ENCODE data around the gene PDIA2.

The PDIA2 gene

DNA sequence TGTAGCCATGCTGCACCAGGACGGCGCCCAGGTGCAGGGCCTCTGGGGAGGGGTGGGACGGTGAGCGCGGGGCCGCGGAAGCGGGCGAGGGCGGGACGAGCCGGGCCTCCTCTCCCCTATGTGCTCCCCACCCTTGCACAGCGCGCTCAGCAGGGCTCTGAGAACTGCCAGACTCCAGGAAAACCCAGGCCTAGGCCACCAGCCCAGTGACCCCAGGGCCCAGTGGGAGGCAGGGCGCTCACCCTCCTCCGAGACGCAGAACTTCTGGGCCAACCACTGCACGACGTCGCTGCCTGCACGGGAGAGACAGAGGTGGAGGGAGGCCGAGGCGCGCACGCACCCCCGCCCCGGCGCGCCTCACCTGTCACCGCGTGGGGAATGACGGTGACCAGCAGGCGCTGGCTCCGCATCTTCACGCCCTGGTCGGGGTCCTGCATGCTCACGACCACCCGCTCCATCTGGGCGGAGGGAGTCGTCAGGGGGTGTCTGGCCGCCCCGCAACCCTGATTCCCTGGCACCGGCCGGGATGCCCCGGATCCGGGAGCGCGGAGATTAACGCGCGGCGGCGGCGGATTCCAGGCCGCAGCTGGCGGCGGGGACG, 7.8 kb upstream of the PDIA2 start:
- Histone ChIP-seq H3K27ac (ENCODE audit: low read length) (no peak overlapping the region), H3K9me3 (ENCODE audit: insufficient read depth, low read depth, low read length) (no peaks in the 10 kb centered on the region), H3K9ac (ENCODE audit: low read depth, low read length) (no peak overlapping the region), H3K4me3 (ENCODE audit: low read length) (peak overlapping the region; percentile 65), H3K4me1 (ENCODE audit: insufficient read depth, low read length) (no peaks in the 10 kb centered on the region), H3K36me3 (ENCODE audit: insufficient read depth, low read depth, low read length) (no peaks in the 10 kb centered on the region), H3K27me3 (ENCODE audit: insufficient read depth, low read length) (peaks cover 56% of the 10 kb centered on the region)

DNA sequence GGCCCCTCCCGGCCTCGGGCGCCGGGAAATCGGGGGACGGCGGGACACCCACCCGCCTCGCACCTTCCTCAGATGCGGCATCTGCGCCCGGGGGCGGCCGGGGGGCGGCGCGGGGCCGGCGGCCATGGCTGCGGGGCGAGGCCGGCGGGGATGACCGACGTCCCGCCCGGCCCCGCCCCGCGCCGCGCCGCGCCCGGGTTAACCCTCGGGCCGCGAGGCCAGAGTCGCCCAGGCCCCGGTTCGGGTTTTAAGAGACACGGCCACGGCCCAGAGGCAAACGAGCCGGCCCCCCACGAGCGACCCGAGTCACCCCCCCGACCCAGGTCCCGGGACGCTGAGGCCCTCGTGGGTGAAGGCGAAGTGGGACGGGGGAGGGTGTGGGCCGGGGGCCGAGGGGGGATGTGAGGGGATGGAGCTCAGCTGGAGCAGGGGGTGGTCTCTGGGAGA, 7.2 kb upstream of the PDIA2 start, which contains the start of gene RGS11:
RGS11 (minus strand) TSS at position 159 of the 447 bp plus-strand sequence; CDS start at position 126, 33 bp downstream.
- H3K36me3 ChIP-seq (ENCODE audit: insufficient read depth, low read depth, low read length), result no peaks in the 10 kb centered on the region
- H3K9ac ChIP-seq (ENCODE audit: low read depth, low read length), result no peak within 1 kb of the TSS
- H3K27ac ChIP-seq (ENCODE audit: low read length), result no peak within 1 kb of the TSS
- no peaks in the 10 kb centered on the region for H3K4me1 ChIP-seq (ENCODE audit: insufficient read depth, low read length)
- no peaks in the 10 kb centered on the region for H3K9me3 ChIP-seq (ENCODE audit: insufficient read depth, low read depth, low read length)
- H3K4me3 ChIP-seq (ENCODE audit: low read length), result peak within 1 kb of the TSS; percentile 65
- H3K27me3 ChIP-seq (ENCODE audit: insufficient read depth, low read length), result peaks cover 59% of the 10 kb centered on the region

DNA sequence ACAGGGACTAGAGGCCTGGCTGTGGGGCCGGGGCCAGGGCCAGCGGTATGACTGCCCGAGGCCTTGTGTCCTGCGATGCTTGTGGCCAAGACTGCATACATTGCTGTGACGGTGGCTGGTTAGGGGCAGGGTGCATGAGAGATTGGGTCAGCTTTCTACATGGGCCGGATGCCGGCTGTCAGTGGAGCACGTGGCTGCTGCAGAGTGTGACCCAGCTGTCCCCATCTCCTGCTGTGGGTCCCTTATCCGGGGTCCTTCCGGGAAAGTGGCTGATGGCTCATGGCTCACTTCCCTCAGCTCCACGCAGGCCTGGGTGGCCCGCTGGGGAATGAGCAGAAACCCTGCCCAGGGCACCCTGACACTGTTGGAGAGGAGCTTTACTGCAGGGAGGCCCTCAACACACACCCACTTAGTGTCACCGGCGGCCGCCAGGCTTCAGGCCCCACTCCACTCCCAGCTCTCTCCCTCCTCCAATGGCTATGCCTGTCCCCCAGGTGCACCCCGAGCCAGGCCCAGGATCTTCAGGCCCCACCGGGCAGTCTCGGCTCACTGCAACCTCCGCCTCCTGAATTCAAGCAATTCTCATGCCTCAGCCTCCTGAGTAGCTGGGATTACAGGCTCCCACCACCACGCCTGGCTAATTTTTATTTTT, 6.4 kb upstream of the PDIA2 start:
- Histone ChIP-seq H3K4me1 (ENCODE audit: insufficient read depth, low read length) (no peaks in the 10 kb centered on the region), H3K27ac (ENCODE audit: low read length) (no peak overlapping the region), H3K9me3 (ENCODE audit: insufficient read depth, low read depth, low read length) (no peaks in the 10 kb centered on the region), H3K9ac (ENCODE audit: low read depth, low read length) (no peak overlapping the region), H3K36me3 (ENCODE audit: insufficient read depth, low read depth, low read length) (no peaks in the 10 kb centered on the region), H3K27me3 (ENCODE audit: insufficient read depth, low read length) (peaks cover 67% of the 10 kb centered on the region), H3K4me3 (ENCODE audit: low read length) (no peak overlapping the region)

DNA sequence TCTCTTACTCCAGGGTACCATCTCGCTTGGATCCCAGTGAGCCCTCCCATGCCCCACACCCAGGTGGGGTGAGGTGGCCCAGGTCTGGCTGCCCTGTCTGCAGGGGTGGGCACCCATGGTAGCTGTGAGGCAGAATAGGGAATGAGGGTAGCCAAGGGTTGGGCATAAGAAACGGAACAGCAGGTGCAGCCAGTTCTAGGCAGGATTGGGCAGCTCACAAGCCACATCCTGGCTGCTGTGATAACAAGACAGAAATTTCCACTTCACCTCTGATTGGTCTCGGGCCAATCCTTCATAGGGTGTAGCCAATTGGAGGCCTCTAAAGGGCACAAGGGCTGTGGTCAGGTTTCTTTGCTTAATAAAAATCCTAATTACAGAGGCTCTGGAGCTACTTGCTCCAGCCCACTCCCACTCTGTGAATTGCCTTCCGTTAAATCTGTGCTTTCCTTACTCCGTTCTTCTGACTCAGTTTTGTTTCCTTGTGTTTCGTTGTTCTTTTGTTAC, 4.0 kb upstream of the PDIA2 start:
- no peak overlapping the region for H3K4me3 ChIP-seq (ENCODE audit: low read length)
- H3K9me3 ChIP-seq (ENCODE audit: insufficient read depth, low read depth, low read length), result no peaks in the 10 kb centered on the region
- no peak overlapping the region for H3K27ac ChIP-seq (ENCODE audit: low read length)
- H3K9ac ChIP-seq (ENCODE audit: low read depth, low read length), result no peak overlapping the region
- peaks cover 67% of the 10 kb centered on the region for H3K27me3 ChIP-seq (ENCODE audit: insufficient read depth, low read length)
- H3K36me3 ChIP-seq (ENCODE audit: insufficient read depth, low read depth, low read length), result no peaks in the 10 kb centered on the region
- no peaks in the 10 kb centered on the region for H3K4me1 ChIP-seq (ENCODE audit: insufficient read depth, low read length)

DNA sequence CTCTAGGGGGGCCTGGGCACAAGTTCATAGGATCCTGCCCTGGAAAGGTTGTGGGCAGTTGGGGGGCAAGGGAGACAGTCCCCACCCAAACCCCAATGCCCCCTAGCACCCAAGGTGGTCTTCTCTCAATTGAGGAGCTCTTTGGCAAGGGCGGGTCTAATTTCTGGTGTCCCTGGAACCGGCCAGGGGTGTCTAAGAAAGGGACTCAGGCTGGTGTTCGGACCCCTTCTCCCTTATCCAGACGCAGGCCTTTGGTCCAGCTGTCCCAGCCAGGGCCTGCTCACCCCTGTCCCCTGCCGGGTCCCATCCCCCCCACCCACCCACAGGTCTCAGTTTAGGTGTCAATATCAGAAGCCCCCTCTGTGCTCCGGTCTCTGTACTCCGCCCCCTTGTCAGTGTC, 3.4 kb upstream of the PDIA2 start:
- H3K9me3 ChIP-seq (ENCODE audit: insufficient read depth, low read depth, low read length), result no peaks in the 10 kb centered on the region
- no peak overlapping the region for H3K27ac ChIP-seq (ENCODE audit: low read length)
- H3K27me3 ChIP-seq (ENCODE audit: insufficient read depth, low read length), result peaks cover 61% of the 10 kb centered on the region
- no peak overlapping the region for H3K9ac ChIP-seq (ENCODE audit: low read depth, low read length)
- H3K36me3 ChIP-seq (ENCODE audit: insufficient read depth, low read depth, low read length), result no peaks in the 10 kb centered on the region
- H3K4me3 ChIP-seq (ENCODE audit: low read length), result no peak overlapping the region
- H3K4me1 ChIP-seq (ENCODE audit: insufficient read depth, low read length), result no peaks in the 10 kb centered on the region

DNA sequence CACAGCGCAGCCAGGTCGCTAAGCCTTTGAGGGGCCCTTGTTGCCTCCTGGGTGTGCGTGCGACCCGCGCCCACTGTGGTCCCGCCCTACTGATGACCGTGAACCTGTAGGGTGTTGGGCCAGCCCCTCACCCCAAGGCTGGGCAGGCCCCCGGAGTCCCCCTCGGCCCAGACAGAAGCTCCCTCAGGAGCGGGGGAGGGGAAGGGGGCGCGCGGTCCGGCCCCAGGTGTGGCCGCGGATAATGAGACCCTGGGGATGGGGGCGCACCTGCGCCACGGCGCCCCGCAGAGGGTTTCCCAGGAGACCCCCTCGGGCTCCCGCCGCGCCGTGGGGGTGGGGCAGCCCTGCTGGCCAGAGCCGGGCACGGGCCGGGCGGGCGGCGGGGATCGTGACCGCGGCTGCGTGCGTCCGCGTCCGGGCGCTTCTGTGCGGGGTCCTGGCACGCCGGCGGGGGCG, 2.9 kb upstream of the PDIA2 start:
- H3K27ac ChIP-seq (ENCODE audit: low read length), result no peak overlapping the region
- H3K36me3 ChIP-seq (ENCODE audit: insufficient read depth, low read depth, low read length), result no peaks in the 10 kb centered on the region
- H3K27me3 ChIP-seq (ENCODE audit: insufficient read depth, low read length), result peaks cover 56% of the 10 kb centered on the region
- no peaks in the 10 kb centered on the region for H3K9me3 ChIP-seq (ENCODE audit: insufficient read depth, low read depth, low read length)
- no peak overlapping the region for H3K9ac ChIP-seq (ENCODE audit: low read depth, low read length)
- no peaks in the 10 kb centered on the region for H3K4me1 ChIP-seq (ENCODE audit: insufficient read depth, low read length)
- peak overlapping the region; percentile 38; the same call in 1 of the 2 replicates for H3K4me3 ChIP-seq (ENCODE audit: low read length)

DNA sequence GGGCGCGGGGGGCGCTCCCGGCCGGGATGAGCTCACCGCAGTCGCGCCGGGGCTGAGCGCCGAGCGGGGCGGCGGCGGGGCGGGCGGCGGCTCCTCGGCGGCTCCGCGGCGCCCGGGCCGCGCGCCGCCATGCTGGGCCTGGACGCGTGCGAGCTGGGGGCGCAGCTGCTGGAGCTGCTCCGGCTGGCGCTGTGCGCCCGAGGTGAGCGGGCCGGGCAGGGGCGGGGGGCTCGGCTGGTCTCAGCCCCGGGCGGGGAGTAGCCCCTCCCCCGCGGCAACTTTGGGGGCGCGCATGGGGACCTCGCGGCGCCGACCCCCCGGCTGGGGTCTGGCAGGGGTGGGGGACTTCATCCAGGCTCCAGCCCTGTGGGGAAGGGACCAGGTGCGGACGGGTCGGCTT, 2.4 kb upstream of the PDIA2 start, which contains the start of gene ARHGDIG:
ARHGDIG (plus strand) TSS at position 40 of the 400 bp plus-strand sequence; CDS start at position 130, 90 bp downstream.
- H3K27ac ChIP-seq (ENCODE audit: low read length), result no peak within 1 kb of the TSS
- no peaks in the 10 kb centered on the region for H3K36me3 ChIP-seq (ENCODE audit: insufficient read depth, low read depth, low read length)
- H3K4me3 ChIP-seq (ENCODE audit: low read length), result peak within 1 kb of the TSS; percentile 45; the same call in 1 of the 2 replicates
- H3K4me1 ChIP-seq (ENCODE audit: insufficient read depth, low read length), result no peaks in the 10 kb centered on the region
- H3K9me3 ChIP-seq (ENCODE audit: insufficient read depth, low read depth, low read length), result no peaks in the 10 kb centered on the region
- peaks cover 52% of the 10 kb centered on the region for H3K27me3 ChIP-seq (ENCODE audit: insufficient read depth, low read length)
- no peak within 1 kb of the TSS for H3K9ac ChIP-seq (ENCODE audit: low read depth, low read length)

DNA sequence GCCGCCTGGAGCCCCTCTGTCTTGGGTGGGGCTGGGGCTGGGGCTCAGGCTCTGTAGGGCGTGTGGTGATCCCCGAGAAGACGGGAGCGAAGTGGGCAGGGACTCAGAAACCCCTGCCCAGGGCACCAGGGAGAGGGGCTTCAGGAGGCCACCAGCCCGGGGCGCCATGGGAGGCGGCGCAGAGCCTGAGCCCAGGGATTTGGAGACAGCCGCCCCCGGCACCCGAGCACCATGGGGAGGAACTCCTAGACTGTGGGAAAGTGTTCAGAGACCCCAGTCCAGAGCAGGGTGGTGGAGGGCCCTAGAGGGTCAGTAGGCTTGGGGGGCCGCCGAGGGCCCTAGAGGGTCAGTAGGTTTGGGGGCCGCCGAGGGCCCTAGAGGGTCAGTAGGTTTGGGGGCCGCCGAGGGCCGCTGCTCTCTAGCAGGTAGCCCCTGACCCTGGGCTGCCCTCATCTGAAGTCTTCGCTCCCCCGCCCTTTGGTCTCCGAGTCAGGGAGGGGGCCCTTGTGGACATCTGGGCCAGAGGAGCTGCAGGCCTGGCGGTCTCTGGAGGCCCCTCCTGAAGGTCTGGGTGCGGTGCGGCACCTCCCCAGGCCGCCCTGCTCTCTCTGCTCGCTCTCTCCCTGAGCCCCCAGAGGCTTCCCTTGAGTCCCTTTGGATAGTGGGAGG, 1.8 kb upstream of the PDIA2 start:
- no peaks in the 10 kb centered on the region for H3K36me3 ChIP-seq (ENCODE audit: insufficient read depth, low read depth, low read length)
- no peak overlapping the region for H3K9ac ChIP-seq (ENCODE audit: low read depth, low read length)
- no peaks in the 10 kb centered on the region for H3K9me3 ChIP-seq (ENCODE audit: insufficient read depth, low read depth, low read length)
- peaks cover 49% of the 10 kb centered on the region for H3K27me3 ChIP-seq (ENCODE audit: insufficient read depth, low read length)
- no peaks in the 10 kb centered on the region for H3K4me1 ChIP-seq (ENCODE audit: insufficient read depth, low read length)
- no peak overlapping the region for H3K27ac ChIP-seq (ENCODE audit: low read length)
- peak overlapping the region; percentile 45; the same call in 1 of the 2 replicates for H3K4me3 ChIP-seq (ENCODE audit: low read length)

DNA sequence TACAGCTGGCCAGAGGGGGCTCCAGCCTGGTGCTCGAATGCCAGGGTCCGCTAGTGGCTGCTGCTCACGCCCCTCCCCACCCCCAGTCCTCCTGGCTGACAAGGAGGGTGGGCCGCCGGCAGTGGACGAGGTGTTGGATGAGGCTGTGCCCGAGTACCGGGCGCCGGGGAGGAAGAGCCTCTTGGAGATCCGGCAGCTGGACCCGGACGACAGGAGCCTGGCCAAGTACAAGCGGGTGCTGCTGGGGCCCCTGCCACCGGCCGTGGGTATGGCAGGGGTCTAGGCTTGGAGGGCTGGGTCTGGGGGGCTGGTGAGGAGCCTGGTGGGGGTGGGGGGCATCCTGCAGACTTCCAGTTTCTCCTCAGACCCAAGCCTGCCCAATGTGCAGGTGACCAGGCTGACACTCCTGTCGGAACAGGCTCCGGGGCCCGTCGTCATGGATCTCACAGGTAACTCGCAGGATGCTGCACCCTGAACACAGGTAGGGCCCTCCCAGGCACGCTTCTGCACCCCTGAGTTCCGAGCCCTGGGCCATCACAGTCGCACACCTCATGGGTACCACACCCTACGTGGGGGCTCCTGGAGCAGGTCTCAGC, 1.2 kb upstream of the PDIA2 start:
- Histone ChIP-seq H3K4me3 (ENCODE audit: low read length) (no peak overlapping the region), H3K36me3 (ENCODE audit: insufficient read depth, low read depth, low read length) (0 out of 2 replicates have a peak, but pooled peaks cover 5% of the 10 kb centered on the region), H3K27me3 (ENCODE audit: insufficient read depth, low read length) (peaks cover 43% of the 10 kb centered on the region), H3K4me1 (ENCODE audit: insufficient read depth, low read length) (no peaks in the 10 kb centered on the region), H3K9me3 (ENCODE audit: insufficient read depth, low read depth, low read length) (no peaks in the 10 kb centered on the region), H3K9ac (ENCODE audit: low read depth, low read length) (no peak overlapping the region), H3K27ac (ENCODE audit: low read length) (no peak overlapping the region)

DNA sequence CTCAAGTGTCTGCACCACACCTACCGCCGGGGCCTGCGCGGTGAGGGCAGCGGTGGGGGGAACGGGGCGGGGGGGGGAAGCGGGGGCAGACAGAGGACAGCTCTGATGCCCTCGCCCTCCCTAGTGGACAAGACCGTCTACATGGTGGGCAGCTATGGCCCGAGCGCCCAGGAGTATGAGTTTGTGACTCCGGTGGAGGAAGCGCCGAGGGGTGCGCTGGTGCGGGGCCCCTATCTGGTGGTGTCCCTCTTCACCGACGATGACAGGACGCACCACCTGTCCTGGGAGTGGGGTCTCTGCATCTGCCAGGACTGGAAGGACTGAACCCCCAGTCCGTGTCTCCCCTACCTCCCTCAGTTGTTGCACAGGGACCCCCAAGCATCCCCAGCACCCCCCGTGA, 473 bp upstream of the PDIA2 start:
- peaks cover 36% of the 10 kb centered on the region for H3K27me3 ChIP-seq (ENCODE audit: insufficient read depth, low read length)
- H3K27ac ChIP-seq (ENCODE audit: low read length), result no peak overlapping the region
- no peaks in the 10 kb centered on the region for H3K4me1 ChIP-seq (ENCODE audit: insufficient read depth, low read length)
- no peaks in the 10 kb centered on the region for H3K9me3 ChIP-seq (ENCODE audit: insufficient read depth, low read depth, low read length)
- H3K4me3 ChIP-seq (ENCODE audit: low read length), result no peak overlapping the region
- no peak overlapping the region for H3K9ac ChIP-seq (ENCODE audit: low read depth, low read length)
- peaks cover 11% of the 10 kb centered on the region for H3K36me3 ChIP-seq (ENCODE audit: insufficient read depth, low read depth, low read length)

Measured in iPS-20b (cell line).